Measurements from ENCODE around the gene KNCN.

KNCN gene

GRCh38 chr1:46549697-46550681 is 1.5 kb downstream of the KNCN start:
- no peak overlapping the region for H3K27ac ChIP-seq
- no peak for TF ChIP-seq CTCF (conservative IDR thresholded peaks at IDR 0.05)

GRCh38 chr1:46547481-46548383 is 3.7 kb downstream of the KNCN start:
- peak; percentile 72 for TF ChIP-seq CTCF (conservative IDR thresholded peaks at IDR 0.05)
- no peak overlapping the region for H3K27ac ChIP-seq

GRCh38 chr1:46546210-46546609 is 5.2 kb downstream of the KNCN start:
- no peak for TF ChIP-seq CTCF (conservative IDR thresholded peaks at IDR 0.05)

GRCh38 chr1:46545784-46546183 is 5.7 kb downstream of the KNCN start:
- no peak overlapping the region for H3K27ac ChIP-seq
- TF ChIP-seq CTCF (conservative IDR thresholded peaks at IDR 0.05): no peak

More at GRCh38 chr1:46546210-46546609, 5.2 kb downstream of the KNCN start:
- no peak overlapping the region for H3K27ac ChIP-seq

GRCh38 chr1:46544561-46545240 is 6.7 kb downstream of the KNCN start:
- H3K27ac ChIP-seq: no peak overlapping the region
- no peak for TF ChIP-seq CTCF (conservative IDR thresholded peaks at IDR 0.05)

- no peak overlapping the region for H3K27ac ChIP-seq
- TF ChIP-seq CTCF (conservative IDR thresholded peaks at IDR 0.05): no peak
These were observed 7.5 kb downstream of the KNCN start for GRCh38 chr1:46543761-46544560.
